Esophagus muscularis mucosa (tissue), 4 donors: ENCODE data around the gene PLEKHA8.

Experiments
- EP300 ChIP-seq: sonication (generic); formaldehyde crosslinking; IDR thresholded peaks from one replicate; pipeline ENCODE4 v1.6.1; 2017; ENCODE audit warnings: antibody characterized with exemption
- POLR2A ChIP-seq: fragments of 450-650 bp; IDR thresholded peaks from one replicate; pipeline ENCODE4 v1.6.1; 2017; ENCODE audit warnings: antibody characterized with exemption, moderate library complexity, mild to moderate bottlenecking, low read depth
- TF ChIP-seq, protein P1 (sequence below), 3 experiments: fragments of 200-600 bp in 2 of 3; fragments of 450-650 bp in 1 of 3; sonication (generic) in 2 of 3; IDR thresholded peaks; one replicate each; pipeline ENCODE4 v1.5.1; 2017 to 2019; ENCODE audit warnings: antibody characterized with exemption in 3 of 3, mild to moderate bottlenecking in 2 of 3, moderate library complexity in 1 of 3

DNA sequence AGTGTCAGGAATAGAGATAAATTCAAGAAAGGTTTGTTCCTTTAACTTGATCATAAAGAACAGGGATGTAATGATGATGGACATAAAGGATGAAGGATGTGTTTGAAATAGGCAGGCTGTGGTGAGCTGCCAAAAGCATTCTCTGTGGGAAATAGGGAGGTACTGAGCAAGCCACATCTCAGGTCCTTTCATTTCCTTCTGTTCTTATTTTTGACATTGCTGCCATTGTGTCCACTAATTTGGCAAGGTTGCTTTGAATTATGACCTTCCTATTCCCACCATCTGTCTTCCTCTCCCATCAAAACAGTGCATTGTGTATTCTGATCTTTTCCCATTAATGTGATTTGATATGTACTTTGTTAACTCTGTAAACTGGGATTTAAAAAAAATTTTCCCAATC is 48.1 kb upstream of the PLEKHA8 start:
- TF ChIP-seq POLR2A: no peak
- no peak for TF ChIP-seq EP300
- TF ChIP-seq, protein P1, sequence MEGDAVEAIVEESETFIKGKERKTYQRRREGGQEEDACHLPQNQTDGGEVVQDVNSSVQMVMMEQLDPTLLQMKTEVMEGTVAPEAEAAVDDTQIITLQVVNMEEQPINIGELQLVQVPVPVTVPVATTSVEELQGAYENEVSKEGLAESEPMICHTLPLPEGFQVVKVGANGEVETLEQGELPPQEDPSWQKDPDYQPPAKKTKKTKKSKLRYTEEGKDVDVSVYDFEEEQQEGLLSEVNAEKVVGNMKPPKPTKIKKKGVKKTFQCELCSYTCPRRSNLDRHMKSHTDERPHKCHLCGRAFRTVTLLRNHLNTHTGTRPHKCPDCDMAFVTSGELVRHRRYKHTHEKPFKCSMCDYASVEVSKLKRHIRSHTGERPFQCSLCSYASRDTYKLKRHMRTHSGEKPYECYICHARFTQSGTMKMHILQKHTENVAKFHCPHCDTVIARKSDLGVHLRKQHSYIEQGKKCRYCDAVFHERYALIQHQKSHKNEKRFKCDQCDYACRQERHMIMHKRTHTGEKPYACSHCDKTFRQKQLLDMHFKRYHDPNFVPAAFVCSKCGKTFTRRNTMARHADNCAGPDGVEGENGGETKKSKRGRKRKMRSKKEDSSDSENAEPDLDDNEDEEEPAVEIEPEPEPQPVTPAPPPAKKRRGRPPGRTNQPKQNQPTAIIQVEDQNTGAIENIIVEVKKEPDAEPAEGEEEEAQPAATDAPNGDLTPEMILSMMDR (IDR thresholded peaks at IDR 0.05): no peak
